Measurements from ENCODE around the gene SLC7A7. TPM values are rescaled to one million over a fixed set of nuclear protein-coding genes. Genes with fewer than 3 reads are reported as not detected.

The SLC7A7 gene
- polyA plus RNA-seq, 2 of the 4 experiments (the other 2 are of a cell fraction), result 44.2 to 86.8 TPM

GRCh38 chr14:22801716-22802115 lies 13.5 kb downstream of the SLC7A7 start:
- no peak overlapping the region for H3K4me3 ChIP-seq
- no peak overlapping the region for H3K27ac ChIP-seq
- POLR2A ChIA-PET, result no interaction called here
- peaks cover 9% of the 10 kb centered on the region for H3K4me1 ChIP-seq
- ATAC-seq (no peak), FAIRE-seq (no peak), DNase-seq (ENCODE audit: low read depth in 1 of 2, low spot score in 1 of 2) (no peak)
- CTCF ChIA-PET, result interaction anchor here (0.7 to 2.5 kb wide), 6 partner anchors 11 to 71 kb away, joined by 3 to 5 read pairs (median 3); no protein-coding TSS in a partner anchor
- WGBS (ENCODE audit: missing lambda C conversion rate), result 77% methylated on average over 8 of the region's 8 CpGs
- TF ChIP-seq SMC3 (IDR thresholded peaks at IDR 0.05) (no peak), POLR2A (IDR thresholded peaks at IDR 0.05; ENCODE audit: low read length) (no peak), RARB (CRISPR knock-in tag; IDR thresholded peaks at IDR 0.05) (no peak), KDM1A (IDR thresholded peaks at IDR 0.05; ENCODE audit: low read depth) (no peak), FOSL2 (IDR thresholded peaks at IDR 0.05) (no peak), FOSL2 (CRISPR knock-in tag; IDR thresholded peaks at IDR 0.05) (no peak), RFX5 (IDR thresholded peaks at IDR 0.05) (no peak), HDAC2 (IDR thresholded peaks at IDR 0.05) (no peak), ELK1 (IDR thresholded peaks at IDR 0.05; ENCODE audit: low read depth, low read length) (no peak), CBX2 (IDR thresholded peaks at IDR 0.05; ENCODE audit: borderline replicate concordance, low read depth) (no peak), ESRRA (IDR thresholded peaks at IDR 0.05; ENCODE audit: borderline replicate concordance, low read length) (no peak), JUNB (IDR thresholded peaks at IDR 0.05) (no peak), NR3C1 (IDR thresholded peaks at IDR 0.05) (no peak), ZNF302 (CRISPR knock-in tag; IDR thresholded peaks at IDR 0.05) (no peak), EP300 (IDR thresholded peaks at IDR 0.05) (no peak), NFE2L2 (conservative IDR thresholded peaks at IDR 0.05; ENCODE audit: low read length) (no peak), MAFK (IDR thresholded peaks at IDR 0.05; ENCODE audit: partially characterized antibody) (no peak), PBX3 (IDR thresholded peaks at IDR 0.05) (no peak), CHD2 (IDR thresholded peaks at IDR 0.05; ENCODE audit: low read length, partially characterized antibody) (no peak), EHF (CRISPR knock-in tag; IDR thresholded peaks at IDR 0.05) (no peak)
- H3K9me3 ChIP-seq, result no peaks in the 10 kb centered on the region
- no peak overlapping the region for H3K4me2 ChIP-seq

GRCh38 chr14:22800346-22800745 lies 14.9 kb downstream of the SLC7A7 start:
- no peaks in the 10 kb centered on the region for H3K9me3 ChIP-seq
- ChIA-PET POLR2A (no interaction called here), CTCF (interaction anchor here (2.5 kb wide), 1 partner anchor 53 kb away, joined by 5 read pairs; no protein-coding TSS in a partner anchor)
- FAIRE-seq (no peak), DNase-seq (ENCODE audit: low read depth in 1 of 2, low spot score in 1 of 2) (no peak), ATAC-seq (no peak)
- peaks cover 18% of the 10 kb centered on the region for H3K4me1 ChIP-seq
- no peak overlapping the region for H3K4me3 ChIP-seq
- H3K4me2 ChIP-seq, result no peak overlapping the region
- TF ChIP-seq FOSL2 (IDR thresholded peaks at IDR 0.05), result no peak
- TF ChIP-seq FOSL2 (CRISPR knock-in tag; IDR thresholded peaks at IDR 0.05), result no peak
- 82% methylated on average over 10 of the region's 10 CpGs for WGBS (ENCODE audit: missing lambda C conversion rate)
- no peak overlapping the region for H3K27ac ChIP-seq

- no peak overlapping the region for H3K4me2 ChIP-seq
- POLR2A ChIA-PET, result no interaction called here
- H3K9me3 ChIP-seq, result no peaks in the 10 kb centered on the region
- WGBS (ENCODE audit: missing lambda C conversion rate), result 28% methylated on average over 2 of the region's 2 CpGs
- ATAC-seq, result 0 out of 6 replicates have a peak, but pooled peaks of 1 of the 2 experiments have one; percentile 24
- CTCF ChIA-PET, result interaction anchor here (1.6 kb wide), 1 partner anchor 228 kb away, joined by 3 read pairs; no protein-coding TSS in a partner anchor
- H3K27ac ChIP-seq, result no peak overlapping the region
- H3K4me1 ChIP-seq, result peaks cover 18% of the 10 kb centered on the region
- no peak for DNase-seq (ENCODE audit: low read depth in 1 of 2, low spot score in 1 of 2)
- TF ChIP-seq SMC3 (IDR thresholded peaks at IDR 0.05) (no peak), EHMT2 (IDR thresholded peaks at IDR 0.05; ENCODE audit: low read depth) (no peak), ELK1 (IDR thresholded peaks at IDR 0.05; ENCODE audit: low read depth, low read length) (no peak), EP300 (IDR thresholded peaks at IDR 0.05) (no peak), CHD2 (IDR thresholded peaks at IDR 0.05; ENCODE audit: low read length, partially characterized antibody) (no peak), RNF2 (IDR thresholded peaks at IDR 0.05; ENCODE audit: borderline replicate concordance, low read depth) (no peak), HES2 (IDR thresholded peaks at IDR 0.05) (no peak), NFE2L2 (conservative IDR thresholded peaks at IDR 0.05; ENCODE audit: low read length) (no peak), ZC3H11A (IDR thresholded peaks at IDR 0.05) (no peak)
- H3K4me3 ChIP-seq, result no peak overlapping the region
- FAIRE-seq, result no peak
Measured at GRCh38 chr14:22798528-22798927, 16.7 kb downstream of the SLC7A7 start.
